Endothelial cell of umbilical vein (primary cell): Measurements from ENCODE around the gene RNF6.

Experiments
- GATA2 ChIP-seq: IDR thresholded peaks from 2 replicates; pipeline ENCODE4 v1.7.0; 2011; ENCODE audit warnings: low read depth, mild to moderate bottlenecking, moderate library complexity, mixed read lengths, low read length; ENCODE audit not compliant: insufficient read length, insufficient read depth
- POLR2A ChIP-seq: IDR thresholded peaks from 2 replicates; pipeline ENCODE4 v1.6.1; 2012; ENCODE audit warnings: low read depth, mild to moderate bottlenecking, control low read depth, low read length
- TF ChIP-seq, protein P1 (sequence below), 2 donors: IDR thresholded peaks; 1 replicate in 1 of 2; 2 replicates in 1 of 2; pipeline ENCODE4 v1.5.1; 2011; ENCODE audit warnings: low read length in 2 of 2, mild to moderate bottlenecking in 2 of 2, moderate library complexity in 2 of 2, control low read depth in 1 of 2, inconsistent platforms in 1 of 2, low read depth in 1 of 2; ENCODE audit not compliant: insufficient read depth in 1 of 2; ENCODE audit errors: extremely low read depth in 1 of 2

DNA sequence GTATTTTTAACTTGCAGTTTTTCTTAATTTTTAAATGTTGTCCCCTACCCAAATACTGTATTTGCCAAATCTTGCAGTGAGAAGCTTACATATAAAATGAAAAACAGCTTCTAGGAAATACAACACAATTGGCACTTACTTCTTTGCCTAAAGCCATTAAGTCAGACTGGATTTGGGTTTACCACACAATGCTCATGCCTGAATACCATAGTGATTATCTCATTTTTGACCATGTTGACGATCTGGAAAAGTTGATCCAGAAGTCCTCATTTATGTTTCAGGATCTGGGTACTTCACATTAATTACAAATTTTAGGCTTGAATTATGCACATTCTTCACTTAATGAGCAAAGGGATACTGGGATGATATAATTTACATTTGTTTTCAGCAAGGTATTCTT, 2.4 kb downstream of the RNF6 start:
- TF ChIP-seq, protein P1, sequence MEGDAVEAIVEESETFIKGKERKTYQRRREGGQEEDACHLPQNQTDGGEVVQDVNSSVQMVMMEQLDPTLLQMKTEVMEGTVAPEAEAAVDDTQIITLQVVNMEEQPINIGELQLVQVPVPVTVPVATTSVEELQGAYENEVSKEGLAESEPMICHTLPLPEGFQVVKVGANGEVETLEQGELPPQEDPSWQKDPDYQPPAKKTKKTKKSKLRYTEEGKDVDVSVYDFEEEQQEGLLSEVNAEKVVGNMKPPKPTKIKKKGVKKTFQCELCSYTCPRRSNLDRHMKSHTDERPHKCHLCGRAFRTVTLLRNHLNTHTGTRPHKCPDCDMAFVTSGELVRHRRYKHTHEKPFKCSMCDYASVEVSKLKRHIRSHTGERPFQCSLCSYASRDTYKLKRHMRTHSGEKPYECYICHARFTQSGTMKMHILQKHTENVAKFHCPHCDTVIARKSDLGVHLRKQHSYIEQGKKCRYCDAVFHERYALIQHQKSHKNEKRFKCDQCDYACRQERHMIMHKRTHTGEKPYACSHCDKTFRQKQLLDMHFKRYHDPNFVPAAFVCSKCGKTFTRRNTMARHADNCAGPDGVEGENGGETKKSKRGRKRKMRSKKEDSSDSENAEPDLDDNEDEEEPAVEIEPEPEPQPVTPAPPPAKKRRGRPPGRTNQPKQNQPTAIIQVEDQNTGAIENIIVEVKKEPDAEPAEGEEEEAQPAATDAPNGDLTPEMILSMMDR (IDR thresholded peaks at IDR 0.05; ENCODE audit: extremely low read depth in 1 of 2, insufficient read depth in 1 of 2, low read depth in 1 of 2, low read length in 2 of 2), result no peak
- no peak for TF ChIP-seq POLR2A
- TF ChIP-seq GATA2, result no peak
